Muscle of back (tissue), 11 donors: ENCODE data around the gene ATP10A. TPM values are rescaled to one million over a fixed set of nuclear protein-coding genes. Genes with fewer than 3 reads are reported as not detected.

Source experiments
- DNase-seq, 3 donors: peaks; one replicate each; pipeline versions ENCODE4 v3.0.0 to v3.0.0-alpha.2; 2013
- polyA plus RNA-seq, 10 donors: library from polyadenylated mRNA; unstranded; fragments of 120-200 nt; gene quantifications; one replicate each; pipeline ENCODE4 v1.2.1, GENCODE V29; 2013; ENCODE audit not compliant: insufficient read length in 10 of 10

The ATP10A gene
- polyA plus RNA-seq, 10 donors, result 2.3 to 4.1 (median 2.8) TPM

DNA sequence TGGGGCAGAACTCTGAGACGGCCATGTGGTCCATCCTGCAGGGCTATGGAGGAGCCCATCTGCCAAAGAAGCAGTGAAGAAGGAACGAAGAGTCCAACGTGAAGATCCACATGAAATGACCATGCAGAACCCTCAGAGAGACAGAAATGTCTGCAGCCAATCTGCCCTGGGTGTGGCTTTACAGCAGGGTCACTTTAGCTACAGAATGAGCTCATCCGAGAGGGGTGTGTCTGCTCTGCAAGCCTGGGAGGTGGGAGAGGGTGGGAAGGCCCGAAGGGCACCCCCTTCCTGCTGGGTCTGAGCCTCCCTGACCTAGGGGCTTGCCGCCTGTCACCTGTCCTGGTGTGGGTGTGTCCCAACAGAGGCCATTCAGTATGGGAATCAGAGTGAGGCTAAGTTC lies 176.3 kb downstream of the ATP10A start:
- DNase-seq, result no peak

- DNase-seq, result peak in 1 of 3 donors; percentile 76
Measured at GRCh38 chr15:25684521-25685431, 178.4 kb downstream of the ATP10A start.

DNA sequence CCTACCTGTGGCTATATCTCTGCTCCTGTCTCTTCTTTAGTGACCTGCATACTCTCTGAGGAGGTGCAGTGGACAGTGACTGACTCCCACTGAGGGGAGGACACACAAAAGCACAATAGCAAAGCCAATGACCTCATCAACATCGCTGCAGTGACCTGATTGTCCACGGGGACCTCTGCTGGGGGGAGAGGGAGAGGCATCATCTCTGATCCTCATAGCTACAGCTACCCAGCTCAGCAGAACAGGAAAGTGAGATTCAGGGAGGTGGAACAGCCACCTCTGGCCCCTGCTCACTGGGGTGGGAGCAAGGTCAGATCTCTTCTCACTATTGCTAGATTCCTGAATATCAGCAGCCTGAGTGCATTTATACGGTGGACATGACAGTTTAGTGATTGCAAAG lies 179.2 kb downstream of the ATP10A start:
- no peak for DNase-seq

GRCh38 chr15:25683415-25683814 lies 179.7 kb downstream of the ATP10A start:
- DNase-seq, result no peak

DNA sequence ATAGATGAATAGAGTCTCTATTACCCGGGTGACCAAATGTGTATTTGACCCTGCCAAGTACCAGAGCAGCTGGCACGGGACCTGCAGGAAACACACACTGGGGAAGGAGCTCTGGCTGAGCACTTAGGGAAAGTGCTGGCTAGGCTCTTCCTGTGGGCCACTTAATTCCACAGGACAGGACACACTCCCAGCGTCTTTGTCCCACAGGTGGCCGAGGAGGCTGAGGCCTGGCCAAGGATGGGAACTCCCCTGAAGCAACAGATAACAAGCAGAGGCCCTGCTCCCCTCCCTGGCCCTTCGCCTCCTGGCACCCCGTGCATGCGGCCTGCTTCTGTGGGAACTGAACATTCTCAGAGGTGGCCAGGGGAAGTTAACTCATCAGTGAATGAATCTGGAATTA lies 180.8 kb downstream of the ATP10A start:
- DNase-seq, result peak in 2 of 3 donors; percentile 24 to 40

DNA sequence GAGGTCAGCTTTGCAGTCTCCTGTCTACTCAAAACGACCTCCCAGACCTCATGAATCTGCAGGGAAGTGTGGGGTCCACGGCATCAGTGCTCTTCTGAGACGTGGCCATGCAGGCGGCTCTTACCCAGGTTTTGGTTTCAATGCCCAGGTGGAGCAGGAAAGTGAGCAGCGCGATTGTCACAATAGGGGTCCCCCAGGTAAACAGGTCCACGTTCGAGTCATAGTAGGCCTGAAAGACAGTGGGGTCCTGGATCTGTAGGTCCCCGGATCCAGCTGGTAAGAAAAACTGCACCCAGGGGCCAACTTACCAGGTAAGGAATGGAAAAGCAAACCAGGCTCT lies 182.5 kb downstream of the ATP10A start:
- no peak for DNase-seq

- no peak for DNase-seq
Measured at GRCh38 chr15:25679964-25680685, 183.0 kb downstream of the ATP10A start.

GRCh38 chr15:25679492-25679891 lies 183.6 kb downstream of the ATP10A start:
- no peak for DNase-seq

- no peak for DNase-seq
Measured at GRCh38 chr15:25678500-25678855, 184.6 kb downstream of the ATP10A start.

- DNase-seq, result no peak
Measured at GRCh38 chr15:25677719-25678499, 185.2 kb downstream of the ATP10A start.

- DNase-seq, result no peak
Measured at GRCh38 chr15:25676070-25676469, 187.1 kb downstream of the ATP10A start.

- DNase-seq, result no peak
Measured at GRCh38 chr15:25675396-25675795, 187.7 kb downstream of the ATP10A start.

GRCh38 chr15:25674913-25675312 lies 188.2 kb downstream of the ATP10A start:
- DNase-seq, result peak in 1 of 3 donors; percentile 10

DNA sequence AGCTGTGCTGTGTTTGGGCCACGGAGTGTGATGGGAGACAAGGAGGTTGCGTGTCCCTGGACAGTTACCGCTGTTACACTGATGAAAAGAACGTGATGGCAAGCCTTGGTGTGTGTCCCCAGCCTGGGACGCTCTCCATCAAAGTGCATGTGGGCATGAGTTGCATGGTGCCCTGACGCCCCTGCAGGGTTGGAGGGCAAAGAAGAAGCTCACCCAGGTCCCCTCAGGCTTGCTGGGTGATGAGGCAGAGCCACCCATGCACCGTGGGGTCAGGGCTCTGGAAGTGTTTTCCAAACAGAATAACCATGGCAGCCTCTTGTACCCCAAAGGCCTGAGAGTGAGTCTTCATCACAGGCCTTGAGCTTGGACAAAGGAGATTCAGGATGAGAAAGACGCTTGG lies 189.2 kb downstream of the ATP10A start:
- DNase-seq, result no peak

DNA sequence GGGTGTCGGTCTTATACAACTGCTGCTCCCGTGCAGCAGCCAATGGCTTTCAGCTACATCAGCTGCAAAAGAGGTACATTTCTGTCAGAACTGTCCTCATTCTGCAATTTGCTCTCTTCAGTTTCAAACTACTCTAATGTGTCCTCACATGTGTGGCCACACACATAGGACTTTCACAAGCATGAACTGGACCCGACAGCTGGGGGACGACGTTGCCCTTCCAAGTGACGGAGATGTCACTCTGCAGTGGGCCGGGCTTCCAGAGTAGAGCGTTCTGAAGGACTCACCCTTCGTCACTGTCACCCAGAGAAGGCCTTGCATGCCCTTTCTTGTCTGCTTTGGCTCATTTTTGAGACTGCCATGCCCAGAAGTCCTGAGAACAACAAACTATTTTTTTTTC lies 189.8 kb downstream of the ATP10A start:
- no peak for DNase-seq

DNA sequence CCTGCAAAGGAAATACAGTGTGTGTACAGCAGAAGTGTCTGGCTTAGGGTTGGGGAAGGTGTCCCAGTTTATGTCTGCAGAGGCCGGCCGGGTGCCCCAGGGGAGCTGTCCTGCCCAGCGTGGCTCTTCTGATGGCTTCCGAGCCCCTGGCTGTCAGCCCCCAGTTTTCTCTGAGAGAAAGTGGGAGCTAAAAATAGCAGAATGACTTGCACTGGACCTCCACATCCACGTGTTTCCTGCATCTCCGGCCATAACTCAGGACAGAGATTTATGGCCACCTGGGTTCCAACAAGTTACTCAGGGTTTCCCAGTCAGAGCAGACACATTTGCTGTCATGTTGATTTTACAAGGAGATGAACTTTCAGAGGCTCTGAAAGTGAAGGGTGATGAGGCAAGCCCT lies 192.0 kb downstream of the ATP10A start:
- peak; percentile 68 to 82 (median 72) for DNase-seq

GRCh38 chr15:25670621-25671020 lies 192.5 kb downstream of the ATP10A start:
- DNase-seq, result peak in 2 of 3 donors; percentile 33 to 63

DNA sequence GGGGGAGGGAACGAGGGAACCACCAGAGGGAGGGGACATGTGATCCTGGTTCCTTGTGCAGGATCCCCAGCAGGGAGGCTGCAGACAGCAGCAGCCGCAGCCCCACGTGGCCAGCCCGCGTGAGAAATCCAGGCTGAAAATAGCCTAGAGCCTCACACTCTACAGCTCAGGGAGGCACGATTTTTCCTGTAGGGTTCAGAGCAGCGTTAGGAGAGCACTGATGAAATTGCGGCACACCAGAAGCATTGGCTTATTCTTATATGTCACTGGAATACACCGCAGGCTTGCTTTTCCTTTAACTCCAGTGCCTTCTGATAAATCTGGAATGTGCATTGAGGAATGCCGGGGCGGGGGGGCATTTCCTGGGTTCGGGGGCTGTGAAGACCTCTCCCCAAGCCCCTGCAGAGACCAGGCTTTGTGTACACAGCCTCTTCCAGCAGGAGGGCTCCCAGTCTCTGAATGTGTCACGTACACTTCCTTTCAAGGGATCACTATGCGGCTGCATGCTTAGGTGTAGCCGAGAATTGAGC lies 193.0 kb downstream of the ATP10A start:
- peak; percentile 78 to 87 (median 83) for DNase-seq

- DNase-seq, result no peak
Measured at GRCh38 chr15:25668901-25669300, 194.2 kb downstream of the ATP10A start.

GRCh38 chr15:25668236-25668795 lies 194.8 kb downstream of the ATP10A start:
- DNase-seq, result no peak

DNA sequence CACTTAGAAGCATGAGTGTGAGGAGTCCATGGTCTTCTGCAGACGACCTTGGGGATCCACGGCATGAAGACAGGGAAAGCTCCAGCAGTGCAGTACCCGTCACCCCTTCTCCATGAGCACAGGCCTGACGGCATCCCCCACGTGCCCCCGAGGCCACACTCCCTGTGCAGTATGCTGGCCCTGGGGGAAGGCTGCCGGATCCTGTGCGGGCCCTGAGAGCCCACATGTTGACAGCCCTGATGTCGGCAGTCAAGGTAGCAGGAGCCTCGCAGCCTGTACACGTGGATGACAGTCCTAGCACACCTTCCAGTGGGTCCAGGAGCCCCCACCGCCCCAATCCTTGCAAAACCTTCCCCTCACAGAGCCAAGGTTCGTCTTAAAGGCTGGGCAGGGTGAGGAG lies 195.3 kb downstream of the ATP10A start:
- no peak for DNase-seq

GRCh38 chr15:25665913-25666312 lies 197.2 kb downstream of the ATP10A start:
- DNase-seq, result no peak
